CD14-positive monocyte (primary cell): Measurements from ENCODE around the gene SYNE2. TPM values are rescaled to one million over a fixed set of nuclear protein-coding genes. Genes with fewer than 3 reads are reported as not detected.

Experiments used
- DNase-seq, 3 donors: peaks; one replicate each; pipeline ENCODE4 v3.0.0-alpha.2; 2011 to 2022
- H2AFZ ChIP-seq: 2 replicates; pipeline ENCODE4 v1.6.0; 2012; ENCODE audit warnings: mild to moderate bottlenecking, low read depth, low read length, inconsistent platforms; ENCODE audit not compliant: insufficient read depth, poor library complexity, severe bottlenecking
- H3K27ac ChIP-seq, 2 donors: 1 replicate in 1 of 2; 2 replicates in 1 of 2; pipeline ENCODE4 v1.5.1; 2012 to 2013; ENCODE audit warnings: low read length in 2 of 2, control low read depth in 1 of 2, inconsistent platforms in 1 of 2, low read depth in 1 of 2, mild to moderate bottlenecking in 1 of 2
- H3K27me3 ChIP-seq, 2 donors: one replicate each; pipeline versions ENCODE4 v1.6.0 to v1.6.1; 2011 to 2013; ENCODE audit warnings: low read length in 2 of 2; ENCODE audit not compliant: control insufficient read depth in 2 of 2, insufficient read depth in 2 of 2
- H3K36me3 ChIP-seq, 2 donors: replicated peaks in 1 of 2; 1 replicate in 1 of 2; 2 replicates in 1 of 2; pipeline versions ENCODE4 v1.5.1 to v1.6.1; 2012 to 2013; ENCODE audit warnings: low read length in 2 of 2, control low read depth in 1 of 2, inconsistent platforms in 1 of 2, mild to moderate bottlenecking in 1 of 2; ENCODE audit not compliant: insufficient read depth in 2 of 2, control insufficient read depth in 1 of 2
- H3K4me1 ChIP-seq, 2 donors: 1 replicate in 1 of 2; 2 replicates in 1 of 2; pipeline versions ENCODE4 v1.5.1 to v1.6.1; 2012 to 2013; ENCODE audit warnings: low read length in 2 of 2, control low read depth in 1 of 2, inconsistent platforms in 1 of 2, mild to moderate bottlenecking in 1 of 2, moderate library complexity in 1 of 2; ENCODE audit not compliant: insufficient read depth in 2 of 2, control insufficient read depth in 1 of 2
- H3K4me2 ChIP-seq: replicated peaks from 2 replicates; pipeline ENCODE3; 2012; ENCODE audit warnings: low read length, moderate library complexity, mild to moderate bottlenecking; ENCODE audit not compliant: poor library complexity, severe bottlenecking; ENCODE audit errors: extremely low read depth
- H3K4me3 ChIP-seq, 3 experiments: fragments of 200-600 bp in 1 of 3; sonication (generic) in 1 of 3; replicated peaks in 1 of 3; 1 replicate in 2 of 3; 2 replicates in 1 of 3; pipeline ENCODE4 v1.5.1; 2011 to 2013; ENCODE audit warnings: low read length in 3 of 3, mild to moderate bottlenecking in 3 of 3, control low read depth in 2 of 3, low read depth in 2 of 3, inconsistent platforms in 1 of 3, moderate library complexity in 1 of 3
- H3K79me2 ChIP-seq: 2 replicates; pipeline ENCODE4 v1.6.0; 2012; ENCODE audit warnings: mild to moderate bottlenecking, control low read depth, inconsistent platforms, low read length, moderate library complexity; ENCODE audit not compliant: insufficient read depth
- H3K9ac ChIP-seq: 2 replicates; pipeline ENCODE4 v1.6.0; 2017; ENCODE audit warnings: low read length, mild to moderate bottlenecking; ENCODE audit not compliant: insufficient read depth, poor library complexity, severe bottlenecking
- H3K9me3 ChIP-seq, 2 donors: replicated peaks in 1 of 2; 1 replicate in 1 of 2; 2 replicates in 1 of 2; pipeline versions ENCODE4 v1.5.1 to v1.6.1; 2012 to 2013; ENCODE audit warnings: low read length in 2 of 2, control low read depth in 1 of 2; ENCODE audit not compliant: control insufficient read depth in 1 of 2, insufficient read depth in 1 of 2
- H4K20me1 ChIP-seq: 2 replicates; pipeline ENCODE4 v1.6.0; 2012; ENCODE audit warnings: mild to moderate bottlenecking, low read length, control low read depth, moderate library complexity; ENCODE audit not compliant: insufficient read depth
- H3K27ac Mint-ChIP-seq, 7 donors: one replicate each; pipeline ENCODE4 v1.8.0; 2020; ENCODE audit warnings: mild to moderate bottlenecking in 7 of 7, mixed read lengths in 7 of 7, moderate library complexity in 6 of 7, inconsistent platforms in 2 of 7
- H3K27me3 Mint-ChIP-seq, 3 donors: one replicate each; pipeline ENCODE4 v1.8.0; 2021 to 2022; ENCODE audit warnings: low read depth in 3 of 3, mild to moderate bottlenecking in 3 of 3, mixed read lengths in 3 of 3, moderate library complexity in 3 of 3, inconsistent platforms in 1 of 3
- H3K36me3 Mint-ChIP-seq, 2 donors: one replicate each; pipeline ENCODE4 v1.8.0; 2020; ENCODE audit warnings: mixed read lengths in 2 of 2, inconsistent platforms in 1 of 2, mild to moderate bottlenecking in 1 of 2
- H3K4me1 Mint-ChIP-seq: one replicate; pipeline ENCODE4 v1.8.0; 2020; ENCODE audit warnings: mild to moderate bottlenecking, mixed read lengths
- H3K4me3 Mint-ChIP-seq, 2 donors: one replicate each; pipeline ENCODE4 v1.8.0; 2020; ENCODE audit warnings: mild to moderate bottlenecking in 2 of 2, mixed read lengths in 2 of 2, moderate library complexity in 1 of 2
- H3K9me3 Mint-ChIP-seq, 7 donors: one replicate each; pipeline ENCODE4 v1.8.0; 2020 to 2022; ENCODE audit warnings: mixed read lengths in 7 of 7, mild to moderate bottlenecking in 6 of 7, moderate library complexity in 6 of 7, inconsistent platforms in 2 of 7
- CTCF ChIP-seq: fragments of 200-600 bp; IDR thresholded peaks from one replicate; pipeline ENCODE4 v1.8.0; 2022; ENCODE audit warnings: antibody characterized with exemption, mild to moderate bottlenecking
- WGBS: methylation state at CpG from one replicate; pipeline ENCODE4 v1.1.5; 2013; ENCODE audit warnings: missing lambda C conversion rate; ENCODE audit not compliant: insufficient coverage; 5-methylcytosine and 5-hydroxymethylcytosine counted together
- intact Hi-C, 2 donors: fragments of 100-400 bp; cut with micrococcal nuclease; formaldehyde crosslinking; loops; one replicate each; pipeline versions ENCODE4 v1.15.0 to v1.15.1; 2023
- polyA plus RNA-seq, 3 donors: library from polyadenylated mRNA; depleted of rRNA in 1 of 3; unstranded in 2 of 3; stranded (reverse) in 1 of 3; fragments of 300-500 nt in 2 of 3; fragments of >200 nt in 1 of 3; fragmentation: Illumina TruSeq in 2 of 3; gene quantifications; 1 replicate in 2 of 3; 2 replicates in 1 of 3; pipeline ENCODE4 v1.2.3, GENCODE V29; 2012 to 2021

SYNE2 gene
- polyA plus RNA-seq, 3 donors, result 0.06 to 0.46 (median 0.44) TPM

GRCh38 chr14:63960926-63961567 lies 108.2 kb downstream of the SYNE2 start:
- Histone ChIP-seq H3K4me1 (no peaks in the 10 kb centered on the region), H3K4me3 (no peak overlapping the region), H3K9ac (no peak overlapping the region), H4K20me1 (no peaks in the 10 kb centered on the region), H3K4me2 (no peak overlapping the region), H2AFZ (no peak overlapping the region), H3K27ac (no peak overlapping the region), H3K9me3 (no peaks in the 10 kb centered on the region), H3K27me3 (peaks cover 3 to 5% of the 10 kb centered on the region in 2 donors), H3K79me2 (no peaks in the 10 kb centered on the region), H3K36me3 (no peaks in the 10 kb centered on the region)
- Mint-ChIP-seq H3K4me3 (no peak overlapping the region), H3K36me3 (no peaks in the 10 kb centered on the region), H3K4me1 (no peaks in the 10 kb centered on the region), H3K27ac (no peak overlapping the region), H3K27me3 (peaks cover 5 to 14% (median 5%) of the 10 kb centered on the region in 3 donors), H3K9me3 (no peaks in the 10 kb centered on the region)
- intact Hi-C loops, result no loop called here
- no peak for TF ChIP-seq CTCF
- WGBS, result no CpG with 5 or more reads among the region's 2 CpGs
- DNase-seq, result no peak

- Mint-ChIP-seq H3K4me1 (no peaks in the 10 kb centered on the region), H3K27ac (no peak overlapping the region), H3K36me3 (no peaks in the 10 kb centered on the region), H3K27me3 (peaks cover 5 to 16% (median 10%) of the 10 kb centered on the region in 3 donors), H3K9me3 (no peaks in the 10 kb centered on the region), H3K4me3 (no peak overlapping the region)
- H3K4me2 ChIP-seq, result no peak overlapping the region
- H3K79me2 ChIP-seq, result no peaks in the 10 kb centered on the region
- intact Hi-C loops, result no loop called here
- no CpG with 5 or more reads among the region's 2 CpGs for WGBS
- H3K4me1 ChIP-seq, result no peaks in the 10 kb centered on the region
- H2AFZ ChIP-seq, result no peak overlapping the region
- no peaks in the 10 kb centered on the region for H4K20me1 ChIP-seq
- no peaks in the 10 kb centered on the region for H3K9me3 ChIP-seq
- DNase-seq, result no peak
- H3K27me3 ChIP-seq, result peaks cover 3 to 5% of the 10 kb centered on the region in 2 donors
- no peak overlapping the region for H3K9ac ChIP-seq
- H3K36me3 ChIP-seq, result no peaks in the 10 kb centered on the region
- no peak overlapping the region for H3K4me3 ChIP-seq
- no peak for TF ChIP-seq CTCF
- no peak overlapping the region for H3K27ac ChIP-seq
Observed at GRCh38 chr14:63962906-63963305, 110.1 kb downstream of the SYNE2 start.
